ENCODE results near the gene OS9. TPM values are rescaled to one million over a fixed set of nuclear protein-coding genes. Genes with fewer than 3 reads are reported as not detected.

The OS9 gene
- total RNA-seq, 1 donor from 2014 or later: 135 TPM

- DNase-seq: peak; percentile 99
Measured at GRCh38 chr12:57751788-57752667, 58.1 kb downstream of the OS9 start, which contains the start of gene CDK4. Gene CDK4, minus strand, starts transcription at chr12:57752310. Its CDS starts 593 bp downstream, at chr12:57751717.

GRCh38 chr12:57752668-57753000 lies 58.7 kb downstream of the OS9 start:
- no peak for DNase-seq

GRCh38 chr12:57753756-57754337 lies 59.9 kb downstream of the OS9 start:
- no peak for DNase-seq

- DNase-seq: no peak
Measured at GRCh38 chr12:57754411-57755193, 60.7 kb downstream of the OS9 start, which contains the start of gene MARCHF9. Gene MARCHF9, plus strand, starts transcription at chr12:57755103. Its CDS starts 426 bp downstream, at chr12:57755529.

GRCh38 chr12:57755194-57755453 lies 61.2 kb downstream of the OS9 start:
- no peak for DNase-seq

GRCh38 chr12:57755454-57756372 lies 61.8 kb downstream of the OS9 start:
- DNase-seq: no peak

- DNase-seq: no peak
Measured at GRCh38 chr12:57756406-57757341, 62.7 kb downstream of the OS9 start.

- no peak for DNase-seq
Measured at GRCh38 chr12:57757771-57758170, 63.8 kb downstream of the OS9 start.

- no peak for DNase-seq
Measured at GRCh38 chr12:57758552-57759359, 64.8 kb downstream of the OS9 start.

GRCh38 chr12:57759360-57759980 lies 65.5 kb downstream of the OS9 start:
- DNase-seq: no peak

- no peak for DNase-seq
Measured at GRCh38 chr12:57760347-57760982, 66.5 kb downstream of the OS9 start.

- DNase-seq: no peak
Measured at GRCh38 chr12:57761391-57761998, 67.6 kb downstream of the OS9 start.

GRCh38 chr12:57762463-57762862 lies 68.5 kb downstream of the OS9 start:
- no peak for DNase-seq

GRCh38 chr12:57763881-57764661 lies 70.1 kb downstream of the OS9 start:
- no peak for DNase-seq

- no peak for DNase-seq
Measured at GRCh38 chr12:57764662-57765002, 70.7 kb downstream of the OS9 start.

- DNase-seq: no peak
Measured at GRCh38 chr12:57765003-57765697, 71.2 kb downstream of the OS9 start.

Measured in skin of body (tissue), 2 donors.